SK-N-SH treated with all-trans-retinoic acid at 6 μM for 48 hours (cell line): ENCODE measurements around the gene PIP4K2B.

Experiments
- ATAC-seq: fragments of 200-7000 bp; cut with Tn5 transposase; 3 replicates; pipeline ENCODE4 v1.9.1; 2020; ENCODE audit warnings: mild to moderate bottlenecking, moderate library complexity
- ARNTL ChIP-seq: fragments of 450-650 bp; formaldehyde crosslinking; IDR thresholded peaks from 2 replicates; pipeline ENCODE4 v1.5.0; 2020; ENCODE audit warnings: low read depth, mild to moderate bottlenecking, moderate library complexity, borderline replicate concordance
- BACH2 ChIP-seq: fragments of 250-450 bp; sonication (Bioruptor Pico); IDR thresholded peaks from 2 replicates; pipeline ENCODE4 v1.9.0; 2021; ENCODE audit warnings: mild to moderate bottlenecking, borderline replicate concordance
- CREB5 ChIP-seq: fragments of 250-450 bp; sonication (Bioruptor Pico); IDR thresholded peaks from 2 replicates; pipeline ENCODE4 v1.5.1; 2020; ENCODE audit warnings: low read depth, mild to moderate bottlenecking, moderate library complexity
- CSDC2 ChIP-seq: fragments of 250-450 bp; sonication (Bioruptor Pico); IDR thresholded peaks from 2 replicates; pipeline ENCODE4 v1.5.0; 2020; ENCODE audit warnings: mild to moderate bottlenecking, moderate library complexity
- ESRRG ChIP-seq: fragments of 250-450 bp; sonication (Bioruptor Pico); IDR thresholded peaks from 2 replicates; pipeline ENCODE4 v1.6.1; 2021; ENCODE audit warnings: mild to moderate bottlenecking
- GLIS3 ChIP-seq: fragments of 250-450 bp; sonication (Bioruptor Pico); IDR thresholded peaks from 2 replicates; pipeline ENCODE4 v1.5.0; 2020; ENCODE audit warnings: mild to moderate bottlenecking, moderate library complexity
- ISL1 ChIP-seq: fragments of 250-450 bp; sonication (Bioruptor Pico); IDR thresholded peaks from 2 replicates; pipeline ENCODE4 v2.1.2; 2022; ENCODE audit warnings: mild to moderate bottlenecking, moderate library complexity
- OSR1 ChIP-seq: fragments of 250-450 bp; sonication (Bioruptor Pico); IDR thresholded peaks from 2 replicates; pipeline ENCODE4 v1.8.0; 2022; ENCODE audit warnings: moderate library complexity, mild to moderate bottlenecking, inconsistent platforms
- PATZ1 ChIP-seq: fragments of 250-450 bp; sonication (Bioruptor Pico); IDR thresholded peaks from 2 replicates; pipeline ENCODE4 v1.8.0; 2020; ENCODE audit warnings: mild to moderate bottlenecking, moderate library complexity, borderline replicate concordance
- PPARA ChIP-seq: fragments of 250-450 bp; sonication (Bioruptor Pico); IDR thresholded peaks from 2 replicates; pipeline ENCODE4 v1.5.0; 2020; ENCODE audit warnings: mild to moderate bottlenecking, borderline replicate concordance
- RARB ChIP-seq: fragments of 250-450 bp; sonication (Bioruptor Pico); IDR thresholded peaks from 2 replicates; pipeline ENCODE4 v1.8.0; 2021; ENCODE audit warnings: mild to moderate bottlenecking, moderate library complexity
- SNAI2 ChIP-seq: fragments of 250-450 bp; sonication (Bioruptor Pico); IDR thresholded peaks from 2 replicates; pipeline ENCODE4 v1.5.0; 2020; ENCODE audit warnings: mild to moderate bottlenecking, moderate library complexity
- ZC3H10 ChIP-seq: fragments of 250-450 bp; sonication (Bioruptor Pico); IDR thresholded peaks from 2 replicates; pipeline ENCODE4 v1.5.1; 2021; ENCODE audit warnings: mild to moderate bottlenecking, moderate library complexity
- ZFP3 ChIP-seq: fragments of 250-450 bp; sonication (Bioruptor Pico); IDR thresholded peaks from 2 replicates; pipeline ENCODE4 v1.5.0; 2020; ENCODE audit warnings: mild to moderate bottlenecking, moderate library complexity
- ZFP30 ChIP-seq: fragments of 450-650 bp; formaldehyde crosslinking; IDR thresholded peaks from 2 replicates; pipeline ENCODE4 v1.5.0; 2022; ENCODE audit warnings: mild to moderate bottlenecking, moderate library complexity
- ZNF70 ChIP-seq: fragments of 450-650 bp; formaldehyde crosslinking; IDR thresholded peaks from 2 replicates; pipeline ENCODE4 v1.5.0; 2020; ENCODE audit warnings: mild to moderate bottlenecking, moderate library complexity
- ZNF8 ChIP-seq: fragments of 450-650 bp; formaldehyde crosslinking; IDR thresholded peaks from 2 replicates; pipeline ENCODE4 v1.5.0; 2020; ENCODE audit warnings: mild to moderate bottlenecking, moderate library complexity
- TF ChIP-seq, protein P1 (sequence below): fragments of 250-450 bp; sonication (Bioruptor Pico); IDR thresholded peaks from 2 replicates; pipeline ENCODE4 v1.5.0; 2020; ENCODE audit warnings: mild to moderate bottlenecking, moderate library complexity
- TF ChIP-seq, protein P2 (sequence below): fragments of 250-450 bp; sonication (Bioruptor Pico); IDR thresholded peaks from 2 replicates; pipeline ENCODE4 v1.5.1; 2021; ENCODE audit warnings: mild to moderate bottlenecking, moderate library complexity
- TF ChIP-seq, protein P3 (sequence below): fragments of 250-450 bp; sonication (Bioruptor Pico); IDR thresholded peaks from 2 replicates; pipeline ENCODE4 v1.8.0; 2021; ENCODE audit warnings: low read depth, mild to moderate bottlenecking, moderate library complexity, borderline replicate concordance

PIP4K2B gene

GRCh38 chr17:38729368-38729885 lies 69.9 kb downstream of the PIP4K2B start:
- no peak for TF ChIP-seq ZNF8 (CRISPR knock-in tag)
- no peak for TF ChIP-seq SNAI2 (CRISPR knock-in tag)
- no peak for TF ChIP-seq ARNTL (CRISPR knock-in tag)
- TF ChIP-seq, protein P1, sequence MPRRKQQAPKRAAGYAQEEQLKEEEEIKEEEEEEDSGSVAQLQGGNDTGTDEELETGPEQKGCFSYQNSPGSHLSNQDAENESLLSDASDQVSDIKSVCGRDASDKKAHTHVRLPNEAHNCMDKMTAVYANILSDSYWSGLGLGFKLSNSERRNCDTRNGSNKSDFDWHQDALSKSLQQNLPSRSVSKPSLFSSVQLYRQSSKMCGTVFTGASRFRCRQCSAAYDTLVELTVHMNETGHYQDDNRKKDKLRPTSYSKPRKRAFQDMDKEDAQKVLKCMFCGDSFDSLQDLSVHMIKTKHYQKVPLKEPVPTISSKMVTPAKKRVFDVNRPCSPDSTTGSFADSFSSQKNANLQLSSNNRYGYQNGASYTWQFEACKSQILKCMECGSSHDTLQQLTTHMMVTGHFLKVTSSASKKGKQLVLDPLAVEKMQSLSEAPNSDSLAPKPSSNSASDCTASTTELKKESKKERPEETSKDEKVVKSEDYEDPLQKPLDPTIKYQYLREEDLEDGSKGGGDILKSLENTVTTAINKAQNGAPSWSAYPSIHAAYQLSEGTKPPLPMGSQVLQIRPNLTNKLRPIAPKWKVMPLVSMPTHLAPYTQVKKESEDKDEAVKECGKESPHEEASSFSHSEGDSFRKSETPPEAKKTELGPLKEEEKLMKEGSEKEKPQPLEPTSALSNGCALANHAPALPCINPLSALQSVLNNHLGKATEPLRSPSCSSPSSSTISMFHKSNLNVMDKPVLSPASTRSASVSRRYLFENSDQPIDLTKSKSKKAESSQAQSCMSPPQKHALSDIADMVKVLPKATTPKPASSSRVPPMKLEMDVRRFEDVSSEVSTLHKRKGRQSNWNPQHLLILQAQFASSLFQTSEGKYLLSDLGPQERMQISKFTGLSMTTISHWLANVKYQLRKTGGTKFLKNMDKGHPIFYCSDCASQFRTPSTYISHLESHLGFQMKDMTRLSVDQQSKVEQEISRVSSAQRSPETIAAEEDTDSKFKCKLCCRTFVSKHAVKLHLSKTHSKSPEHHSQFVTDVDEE (CRISPR knock-in tag), result no peak
- TF ChIP-seq, protein P2, sequence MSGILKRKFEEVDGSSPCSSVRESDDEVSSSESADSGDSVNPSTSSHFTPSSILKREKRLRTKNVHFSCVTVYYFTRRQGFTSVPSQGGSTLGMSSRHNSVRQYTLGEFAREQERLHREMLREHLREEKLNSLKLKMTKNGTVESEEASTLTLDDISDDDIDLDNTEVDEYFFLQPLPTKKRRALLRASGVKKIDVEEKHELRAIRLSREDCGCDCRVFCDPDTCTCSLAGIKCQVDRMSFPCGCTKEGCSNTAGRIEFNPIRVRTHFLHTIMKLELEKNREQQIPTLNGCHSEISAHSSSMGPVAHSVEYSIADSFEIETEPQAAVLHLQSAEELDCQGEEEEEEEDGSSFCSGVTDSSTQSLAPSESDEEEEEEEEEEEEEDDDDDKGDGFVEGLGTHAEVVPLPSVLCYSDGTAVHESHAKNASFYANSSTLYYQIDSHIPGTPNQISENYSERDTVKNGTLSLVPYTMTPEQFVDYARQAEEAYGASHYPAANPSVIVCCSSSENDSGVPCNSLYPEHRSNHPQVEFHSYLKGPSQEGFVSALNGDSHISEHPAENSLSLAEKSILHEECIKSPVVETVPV (CRISPR knock-in tag), result no peak
- no peak for TF ChIP-seq ISL1 (CRISPR knock-in tag)
- TF ChIP-seq ZFP30 (CRISPR knock-in tag), result no peak
- no peak for TF ChIP-seq CREB5
- no peak for TF ChIP-seq CSDC2 (CRISPR knock-in tag)
- no peak for TF ChIP-seq PATZ1 (CRISPR knock-in tag)
- no peak for TF ChIP-seq BACH2 (CRISPR knock-in tag)
- no peak for TF ChIP-seq GLIS3 (CRISPR knock-in tag)
- TF ChIP-seq, protein P3, sequence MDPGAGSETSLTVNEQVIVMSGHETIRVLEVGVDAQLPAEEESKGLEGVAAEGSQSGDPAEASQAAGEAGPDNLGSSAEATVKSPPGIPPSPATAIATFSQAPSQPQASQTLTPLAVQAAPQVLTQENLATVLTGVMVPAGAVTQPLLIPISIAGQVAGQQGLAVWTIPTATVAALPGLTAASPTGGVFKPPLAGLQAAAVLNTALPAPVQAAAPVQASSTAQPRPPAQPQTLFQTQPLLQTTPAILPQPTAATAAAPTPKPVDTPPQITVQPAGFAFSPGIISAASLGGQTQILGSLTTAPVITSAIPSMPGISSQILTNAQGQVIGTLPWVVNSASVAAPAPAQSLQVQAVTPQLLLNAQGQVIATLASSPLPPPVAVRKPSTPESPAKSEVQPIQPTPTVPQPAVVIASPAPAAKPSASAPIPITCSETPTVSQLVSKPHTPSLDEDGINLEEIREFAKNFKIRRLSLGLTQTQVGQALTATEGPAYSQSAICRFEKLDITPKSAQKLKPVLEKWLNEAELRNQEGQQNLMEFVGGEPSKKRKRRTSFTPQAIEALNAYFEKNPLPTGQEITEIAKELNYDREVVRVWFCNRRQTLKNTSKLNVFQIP, result no peak
- no peak for TF ChIP-seq ESRRG (CRISPR knock-in tag)
- TF ChIP-seq RARB (CRISPR knock-in tag), result no peak
- TF ChIP-seq ZNF70 (CRISPR knock-in tag), result no peak
- TF ChIP-seq, all 23 proteins: peak for 0
- ATAC-seq, result no peak

DNA sequence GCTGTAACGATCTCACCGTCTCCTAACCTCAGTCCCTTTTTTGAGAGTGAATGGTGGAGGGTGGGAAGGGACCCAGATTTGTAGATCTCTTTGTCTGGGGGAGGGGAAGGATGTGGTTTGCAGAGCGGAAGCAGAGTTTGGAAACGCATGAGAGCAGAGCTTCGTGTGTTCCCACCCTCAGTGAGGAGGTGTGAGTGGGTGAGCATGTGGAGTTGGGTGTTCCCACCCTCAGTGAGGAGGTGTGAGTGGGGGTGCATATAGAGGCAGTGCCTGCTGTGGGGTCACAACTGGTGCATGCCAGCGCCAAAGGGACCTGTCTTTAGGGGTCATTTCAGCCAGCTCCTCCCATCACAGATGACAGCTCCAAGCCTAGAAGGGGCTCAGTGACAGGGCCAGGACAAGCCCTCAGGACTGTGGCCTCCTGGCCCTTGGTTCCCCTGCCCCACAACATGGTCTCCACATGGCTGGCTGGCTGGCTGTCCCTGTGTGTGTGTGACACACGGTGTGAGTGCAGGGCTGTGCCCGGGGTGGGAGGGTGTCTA lies 71.0 kb downstream of the PIP4K2B start:
- ATAC-seq, result no peak

More for the DNA sequence above, 71.0 kb downstream of the PIP4K2B start:
- no peak for TF ChIP-seq CSDC2 (CRISPR knock-in tag)
- no peak for TF ChIP-seq OSR1
- no peak for TF ChIP-seq ESRRG (CRISPR knock-in tag)
- no peak for TF ChIP-seq RARB (CRISPR knock-in tag)
- TF ChIP-seq ZNF8 (CRISPR knock-in tag), result no peak
- TF ChIP-seq, protein P3, result no peak
- TF ChIP-seq ZC3H10 (CRISPR knock-in tag), result no peak
- no peak for TF ChIP-seq ZNF70 (CRISPR knock-in tag)
- TF ChIP-seq ZFP30 (CRISPR knock-in tag), result no peak
- TF ChIP-seq ISL1 (CRISPR knock-in tag), result no peak
- no peak for TF ChIP-seq ZFP3
- no peak for TF ChIP-seq CREB5
- no peak for TF ChIP-seq PPARA (CRISPR knock-in tag)
- no peak for TF ChIP-seq ARNTL (CRISPR knock-in tag)
